ENCODE measurements around the gene MAU2.

GRCh38 chr19:19355606-19356139 is 35.0 kb downstream of the MAU2 start:
- TF ChIP-seq EP300 (IDR thresholded peaks at IDR 0.05; ENCODE audit: borderline replicate concordance) (no peak), FOXM1 (IDR thresholded peaks at IDR 0.05; ENCODE audit: borderline replicate concordance, low read depth) (no peak), REST (IDR thresholded peaks at IDR 0.05; ENCODE audit: low read depth) (no peak), RAD21 (IDR thresholded peaks at IDR 0.05; ENCODE audit: low read depth) (no peak), EGR1 (IDR thresholded peaks at IDR 0.05) (no peak), CREB1 (IDR thresholded peaks at IDR 0.05; ENCODE audit: low read depth) (no peak), TAF1 (IDR thresholded peaks at IDR 0.05; ENCODE audit: low read depth) (no peak), YY1 (IDR thresholded peaks at IDR 0.05; ENCODE audit: low read depth) (no peak), NFIC (IDR thresholded peaks at IDR 0.05) (no peak), ZBTB7A (IDR thresholded peaks at IDR 0.05; ENCODE audit: low read depth) (no peak)
- TF ChIP-seq, protein P1, sequence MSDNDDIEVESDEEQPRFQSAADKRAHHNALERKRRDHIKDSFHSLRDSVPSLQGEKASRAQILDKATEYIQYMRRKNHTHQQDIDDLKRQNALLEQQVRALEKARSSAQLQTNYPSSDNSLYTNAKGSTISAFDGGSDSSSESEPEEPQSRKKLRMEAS (IDR thresholded peaks at IDR 0.05): no peak

All from Ishikawa (cell line).